GM13976 (cell line): Measurements from ENCODE around the gene SEMA3A.

Experiments
- DNase-seq: peaks from one replicate; pipeline ENCODE4 v3.0.0; 2012; ENCODE audit warnings: low spot score
- CTCF ChIP-seq: IDR thresholded peaks from 2 replicates; pipeline ENCODE4 v1.5.1; 2012; ENCODE audit warnings: borderline replicate concordance, mild to moderate bottlenecking; ENCODE audit not compliant: insufficient read depth; ENCODE audit errors: extremely low read depth, missing control alignments, control extremely low read depth
- in situ Hi-C: fragments of 300-500 bp; cut with MboI; formaldehyde crosslinking; loops from one replicate; pipeline ENCODE4 v1.12.0; 2022; ENCODE audit warnings: low sequenced_read_pairs, mixed read lengths, inconsistent platforms; ENCODE audit not compliant: unreplicated experiment

Gene SEMA3A

DNA sequence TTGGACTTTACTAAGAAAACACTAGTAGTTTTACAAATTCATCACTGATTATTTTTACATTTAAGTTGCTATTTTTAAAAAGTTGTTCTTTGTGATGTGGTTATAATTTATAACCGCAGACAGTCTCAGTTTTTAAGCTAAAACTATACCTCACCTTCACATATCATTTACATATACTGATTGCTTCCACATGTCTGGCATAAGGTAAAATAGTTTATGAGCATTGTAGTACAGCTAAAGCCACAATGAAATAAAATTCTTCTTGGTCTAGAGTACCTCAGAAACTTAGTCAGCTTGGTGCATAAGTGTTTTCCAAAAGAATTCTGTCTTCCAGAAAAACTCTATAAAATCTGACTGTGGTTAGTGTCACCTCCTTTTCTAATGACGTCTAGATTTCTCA lies 13.0 kb downstream of the SEMA3A start:
- DNase-seq = no peak
- no peak for TF ChIP-seq CTCF
- in situ Hi-C loops = no loop called here

DNA sequence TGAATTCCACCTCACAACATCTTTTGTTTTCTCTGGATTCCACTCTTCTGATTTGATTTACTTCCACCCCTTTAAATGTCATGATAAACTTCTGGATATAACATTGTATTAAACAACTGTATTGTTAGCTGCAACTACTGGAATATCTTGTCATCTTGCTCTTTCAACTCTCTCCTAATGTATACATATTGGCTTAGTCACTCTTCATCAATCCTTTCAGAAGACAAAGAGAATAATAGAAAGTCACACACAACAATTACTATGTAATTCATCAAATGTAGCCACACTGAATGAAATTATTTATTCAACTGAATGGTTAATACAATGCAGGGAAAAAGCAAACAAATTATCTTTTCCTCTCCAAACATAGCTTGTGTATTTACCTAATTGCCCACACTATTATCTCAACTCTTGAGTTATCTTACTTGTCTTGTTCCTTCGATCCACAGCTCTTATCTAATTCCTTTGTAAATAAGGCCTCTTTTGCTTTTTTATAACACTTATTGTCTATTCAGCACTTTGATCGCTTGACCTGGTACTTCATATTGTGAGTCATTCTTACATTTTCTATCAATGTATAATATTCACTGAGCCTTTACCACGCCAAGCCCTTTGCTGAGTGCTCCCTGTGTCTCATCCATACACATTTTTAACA lies 16.7 kb downstream of the SEMA3A start:
- TF ChIP-seq CTCF = no peak
- in situ Hi-C loops = no loop called here
- DNase-seq = no peak

- no peak for DNase-seq
- in situ Hi-C loops = no loop called here
- TF ChIP-seq CTCF = no peak
Measured at GRCh38 chr7:84176716-84177115, 17.9 kb downstream of the SEMA3A start.

- no peak for DNase-seq
- in situ Hi-C loops = no loop called here
- TF ChIP-seq CTCF = no peak
Measured at GRCh38 chr7:84175461-84175860, 19.1 kb downstream of the SEMA3A start.

GRCh38 chr7:84170646-84171045 lies 23.9 kb downstream of the SEMA3A start:
- no peak for TF ChIP-seq CTCF
- in situ Hi-C loops = no loop called here
- no peak for DNase-seq

DNA sequence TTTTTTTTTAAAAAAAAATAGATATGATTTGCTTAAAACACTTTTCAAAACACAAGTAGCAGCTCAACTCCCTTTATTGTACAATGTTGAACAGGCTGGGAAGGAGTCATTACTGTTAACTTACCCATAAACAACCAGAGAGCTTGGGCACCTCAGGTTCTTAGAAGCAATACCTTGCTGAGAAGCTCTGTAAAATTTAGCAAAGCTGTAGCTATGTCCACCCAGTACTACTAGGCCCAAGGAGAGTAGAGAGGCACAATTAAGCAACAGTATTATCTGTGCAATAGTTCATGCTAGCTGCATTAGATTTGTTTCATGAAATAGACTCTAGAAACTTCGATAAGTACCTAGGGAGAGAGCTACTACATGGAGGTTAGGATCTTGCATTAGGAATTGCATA lies 32.0 kb downstream of the SEMA3A start:
- no peak for TF ChIP-seq CTCF
- in situ Hi-C loops = no loop called here
- no peak for DNase-seq

GRCh38 chr7:84162125-84162524 lies 32.5 kb downstream of the SEMA3A start:
- no peak for TF ChIP-seq CTCF
- no peak for DNase-seq
- in situ Hi-C loops = no loop called here
